CD4-positive, alpha-beta T cell treated with Interleukin-6 for 4 hours (primary cell): ENCODE data around the gene EFNA5.

Experiments
- DNase-seq: peaks from one replicate; pipeline ENCODE4 v3.0.0-alpha.2; 2020; ENCODE audit warnings: mixed read lengths

Gene EFNA5

DNA sequence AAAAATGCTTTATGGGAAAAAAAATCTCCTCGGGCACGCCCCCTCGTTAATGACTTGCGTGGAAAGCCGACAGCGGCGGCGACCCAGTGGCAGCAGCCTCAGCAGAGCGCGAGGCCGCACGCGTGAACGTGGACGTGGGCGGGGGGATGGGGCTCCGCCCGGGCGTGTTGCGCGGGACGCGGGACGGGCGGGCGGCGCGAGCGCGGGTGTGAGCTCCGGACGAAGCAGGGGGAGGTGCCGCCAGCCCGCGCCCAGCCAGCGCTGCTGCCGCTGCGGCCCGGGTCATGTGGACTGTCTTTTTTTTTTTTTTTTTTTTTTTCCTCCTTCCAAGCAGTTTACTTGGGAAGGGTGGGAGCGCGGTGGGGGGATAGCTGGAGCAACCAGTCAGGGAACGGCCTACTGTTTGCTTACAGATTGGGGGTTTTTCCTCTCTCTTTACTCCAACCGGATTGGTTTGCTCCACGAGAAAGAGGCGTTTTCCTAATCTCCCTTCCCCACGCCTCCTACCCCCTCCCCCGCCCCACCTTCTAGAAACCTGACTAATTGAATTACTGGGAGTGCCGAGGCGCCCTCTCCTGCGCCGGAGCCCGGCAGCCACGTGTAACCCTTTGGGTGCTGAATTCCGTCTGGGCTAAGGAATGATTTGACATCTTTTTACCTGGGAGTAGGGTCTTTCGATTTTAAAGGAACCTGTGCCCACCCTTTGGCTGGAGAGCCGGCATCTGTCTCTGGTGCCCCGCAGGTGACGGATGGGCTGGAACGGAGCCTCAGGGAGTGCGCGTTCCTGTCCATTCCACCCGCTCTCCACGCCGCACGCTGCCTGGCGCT is 1.7 kb upstream of the EFNA5 start:
- DNase-seq = no peak

- DNase-seq = no peak
Measured at GRCh38 chr5:107671742-107672210, 1.0 kb upstream of the EFNA5 start.

GRCh38 chr5:107670087-107670931 is 428 bp downstream of the EFNA5 start:
- DNase-seq = no peak

DNA sequence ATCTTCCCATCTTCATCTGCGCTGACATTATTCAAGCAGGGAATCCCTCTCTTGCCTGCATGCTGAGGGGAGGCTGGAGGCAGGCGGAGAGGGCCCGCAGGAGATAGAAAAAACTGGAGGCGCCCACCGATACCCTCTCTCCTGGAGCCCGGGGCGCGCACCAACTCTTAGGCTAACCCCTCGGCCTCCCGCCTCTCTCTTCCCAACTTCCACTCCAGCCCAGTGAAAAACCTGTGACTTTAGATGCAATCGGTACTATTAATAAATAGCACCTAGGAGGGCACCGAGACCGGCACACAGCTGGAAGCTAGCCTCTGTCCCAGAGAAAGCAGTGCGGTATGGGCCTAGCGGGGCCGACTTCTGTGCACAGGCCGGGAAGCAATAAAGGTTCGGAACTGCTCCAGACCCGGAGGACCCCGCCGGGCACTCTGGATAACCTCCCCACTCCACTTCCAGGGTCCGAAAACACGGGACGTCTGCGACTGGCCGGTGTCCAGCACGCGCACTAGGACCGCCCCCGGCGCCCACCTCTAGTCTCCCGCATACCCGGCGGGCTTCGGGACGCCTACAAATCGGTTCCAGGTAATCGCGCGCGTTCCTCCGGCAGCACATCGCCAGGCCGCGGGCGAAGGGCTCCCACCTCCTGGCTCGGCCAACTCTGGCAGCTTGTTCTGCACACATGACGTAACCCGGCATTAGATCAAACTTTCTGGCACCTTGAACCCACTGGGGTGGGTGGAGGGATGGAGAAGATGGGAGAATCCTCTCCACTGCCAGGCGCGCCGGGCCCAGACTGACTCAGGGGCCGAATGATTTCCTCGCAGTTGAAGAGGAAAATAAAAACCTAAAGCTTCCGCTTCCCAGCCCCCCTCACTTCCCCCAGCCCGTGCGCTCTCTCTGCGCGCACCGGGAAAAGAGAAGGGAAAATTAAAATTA is 1.4 kb downstream of the EFNA5 start:
- DNase-seq = no peak

DNA sequence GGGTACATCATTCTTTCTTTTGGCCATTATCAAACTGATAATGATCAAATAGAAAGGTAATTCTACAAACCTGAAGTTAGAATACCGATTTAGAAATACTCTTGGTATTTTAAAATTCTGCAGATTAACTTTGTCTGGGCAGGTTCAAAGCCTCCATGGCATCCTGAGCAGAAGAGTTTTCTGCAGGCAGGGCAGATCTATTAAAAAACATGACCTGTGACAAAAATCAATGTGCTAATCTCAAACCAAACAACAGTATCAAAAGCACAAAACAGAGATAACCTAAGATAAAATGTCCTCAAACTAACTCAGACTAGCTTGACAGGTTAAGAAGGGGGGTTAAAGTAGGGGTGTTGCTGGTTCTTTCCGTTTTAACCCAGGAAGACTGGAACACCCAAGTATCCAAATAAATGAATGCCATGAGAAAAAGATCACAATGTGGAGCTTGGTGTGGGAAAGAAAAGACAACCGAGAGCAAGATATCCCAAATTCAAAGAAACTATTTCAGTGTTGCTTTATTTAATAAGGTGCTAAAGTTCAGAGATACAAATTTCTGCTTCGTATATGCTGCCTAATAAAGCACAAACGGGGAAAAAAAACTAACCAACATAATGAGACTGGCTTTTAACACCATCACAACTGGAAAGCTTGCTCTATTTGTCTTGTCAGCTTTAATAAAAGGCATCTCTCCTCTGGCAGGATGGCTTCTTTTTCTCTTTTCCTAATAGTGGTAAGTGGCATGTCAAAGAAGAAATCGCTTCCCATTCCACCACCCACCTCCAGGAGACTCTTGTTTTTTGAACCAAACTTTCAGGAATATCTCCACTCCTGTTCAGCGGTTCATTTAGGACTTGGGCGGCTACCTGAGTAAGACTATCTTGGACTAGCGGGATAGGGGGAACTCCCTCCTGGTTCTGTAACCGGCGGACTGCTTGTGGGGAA is 2.3 kb downstream of the EFNA5 start:
- no peak for DNase-seq

DNA sequence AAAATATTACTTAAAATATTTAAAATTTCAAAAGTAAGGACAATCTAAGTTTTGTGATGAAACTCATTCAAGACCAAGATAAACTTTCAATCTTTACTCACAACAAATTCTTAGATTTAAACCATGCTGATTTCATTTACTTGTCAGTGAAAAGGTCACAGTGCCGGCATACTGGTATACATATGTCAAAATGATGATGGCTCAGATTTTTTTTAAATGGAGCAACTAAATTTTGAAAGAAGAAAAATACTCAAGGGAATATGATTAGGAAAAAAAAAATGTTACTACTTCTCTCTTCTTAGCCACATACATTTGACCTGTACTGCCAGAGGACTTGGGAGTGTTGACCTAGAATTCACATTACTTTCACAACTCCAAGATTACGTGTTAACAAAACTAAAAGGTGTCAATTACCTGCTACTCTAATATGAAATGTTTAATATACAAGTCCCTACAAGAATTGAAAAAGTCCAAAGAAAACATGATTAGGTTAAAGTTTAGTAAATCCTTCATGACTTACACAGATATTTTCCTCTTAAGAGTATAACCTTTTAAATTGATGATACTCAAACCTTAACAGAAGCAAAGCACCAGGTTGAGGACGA is 4.6 kb downstream of the EFNA5 start:
- no peak for DNase-seq

DNA sequence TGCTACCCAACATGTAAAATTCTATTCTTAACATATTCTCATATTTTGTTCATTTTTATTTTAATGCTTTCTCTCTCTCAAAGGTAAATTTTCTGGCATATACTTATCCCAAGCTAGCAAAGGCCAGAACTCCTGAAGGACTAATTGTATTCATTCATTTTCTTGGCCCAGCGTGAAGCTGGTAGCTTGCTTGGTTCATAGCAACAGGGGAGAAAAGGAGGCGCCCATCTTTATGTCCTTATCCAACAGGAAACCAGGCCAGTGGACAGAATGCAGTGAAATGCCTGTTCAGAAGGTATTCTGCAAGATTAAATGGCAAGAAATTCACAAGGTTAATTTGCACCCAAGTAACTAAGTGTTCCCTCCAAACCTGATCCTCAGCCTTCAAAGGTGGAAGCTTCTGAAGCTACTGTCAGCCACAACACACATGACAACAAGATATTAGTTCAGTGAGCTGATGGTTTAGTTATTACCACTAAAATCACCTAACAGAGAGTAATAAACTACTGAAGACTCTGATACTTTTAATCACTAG is 5.6 kb downstream of the EFNA5 start:
- no peak for DNase-seq

DNA sequence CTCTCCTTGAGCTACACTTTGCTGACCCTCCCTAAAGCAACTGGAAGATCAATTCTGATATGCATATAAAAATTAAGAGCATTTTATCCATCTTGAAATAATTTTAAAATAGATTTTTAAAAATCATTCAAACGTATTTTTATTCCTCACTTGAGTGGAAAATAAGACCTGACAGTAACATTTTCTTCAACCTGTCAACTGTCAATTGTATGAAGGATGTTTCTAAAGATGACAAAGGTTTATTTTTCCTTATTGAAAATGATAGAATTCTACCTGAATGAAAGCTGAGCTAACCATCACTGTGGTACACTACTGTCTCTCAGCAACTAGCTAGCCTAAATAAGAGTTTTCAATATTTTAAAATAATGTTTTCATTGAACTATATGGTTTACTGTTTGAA is 7.0 kb downstream of the EFNA5 start:
- DNase-seq = no peak

DNA sequence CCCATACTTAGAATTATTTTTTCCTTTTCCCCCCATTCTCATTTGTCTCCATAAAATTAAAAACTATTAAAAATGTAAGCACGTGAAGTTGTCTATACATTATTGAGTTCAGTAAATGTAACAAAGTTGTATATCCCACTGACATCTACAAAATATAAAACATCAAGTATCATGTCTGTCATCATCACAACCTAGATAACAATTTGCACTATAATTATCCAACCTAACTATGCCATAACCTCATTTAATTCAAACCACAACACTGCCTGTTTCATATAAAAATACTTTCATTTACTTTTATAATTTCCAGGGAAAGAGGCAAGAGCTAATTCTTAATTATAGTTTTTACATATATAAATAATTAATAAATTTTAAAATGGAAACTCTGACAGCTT is 9.1 kb downstream of the EFNA5 start:
- DNase-seq = no peak

DNA sequence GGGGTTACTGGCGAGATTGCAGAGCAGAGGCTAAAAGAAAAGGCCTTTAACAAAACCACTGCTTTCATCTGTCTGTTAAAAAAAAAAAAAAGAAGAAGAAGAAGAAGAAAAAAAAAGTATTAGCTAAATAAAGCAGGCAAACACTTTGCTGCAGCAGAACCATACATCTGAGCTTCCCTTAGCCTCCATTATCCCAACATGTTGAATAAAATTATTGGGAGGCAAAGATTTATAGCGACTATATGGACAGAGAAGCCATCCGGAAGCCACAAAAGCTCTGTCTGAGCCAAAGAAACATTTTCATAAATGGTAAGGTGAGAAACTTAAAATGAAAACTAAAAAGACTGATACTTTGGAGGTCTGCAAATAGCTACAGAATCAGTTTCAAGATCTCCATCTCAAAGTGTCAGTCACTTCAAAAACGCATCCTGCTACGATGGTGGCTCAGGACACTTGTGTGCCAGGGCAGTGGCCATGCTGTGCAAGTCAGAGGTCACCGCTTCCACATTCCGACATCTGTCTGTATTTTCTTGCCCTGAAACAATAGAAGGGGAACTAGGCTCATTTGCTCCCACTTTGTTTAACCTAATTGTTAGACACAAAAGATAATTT is 9.6 kb downstream of the EFNA5 start:
- no peak for DNase-seq

- no peak for DNase-seq
Measured at GRCh38 chr5:107658528-107658927, 12.2 kb downstream of the EFNA5 start.

DNA sequence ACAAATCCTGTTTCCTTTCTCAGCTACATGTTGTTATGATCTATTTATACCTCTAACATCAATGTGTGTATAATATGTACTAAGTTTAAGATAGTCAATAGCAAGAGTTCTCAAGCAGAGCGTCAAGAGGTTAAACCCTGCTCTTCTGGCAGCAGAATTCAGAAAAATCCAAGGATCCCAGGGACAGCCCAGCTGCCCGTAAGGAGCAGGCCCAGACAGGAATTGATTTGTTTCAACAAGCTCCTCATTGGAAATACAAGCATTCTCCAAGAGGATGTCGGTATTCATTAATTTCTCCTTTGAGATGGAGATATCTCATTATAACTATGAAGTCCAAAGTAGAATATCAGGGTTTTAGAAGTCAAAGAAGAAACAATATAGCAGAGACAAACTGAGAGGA is 14.9 kb downstream of the EFNA5 start:
- DNase-seq = no peak

DNA sequence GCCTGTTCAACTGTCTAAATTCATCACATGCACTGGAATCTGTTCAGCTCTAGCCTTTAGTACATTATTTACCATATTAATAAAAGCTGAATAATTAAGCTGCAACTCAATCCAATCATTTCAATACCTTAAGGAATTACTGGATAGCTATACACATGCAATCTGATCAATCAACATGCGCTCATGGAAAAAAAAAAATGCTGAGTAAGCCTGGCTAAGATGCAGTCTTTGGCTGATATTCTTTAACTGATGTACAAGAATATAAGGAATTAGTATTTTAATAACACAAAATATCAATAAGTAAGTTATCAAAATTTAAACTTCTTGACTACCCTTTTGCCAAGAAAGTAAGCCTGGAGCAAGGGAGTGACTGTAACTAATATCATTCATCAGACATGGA is 15.9 kb downstream of the EFNA5 start:
- DNase-seq = no peak

DNA sequence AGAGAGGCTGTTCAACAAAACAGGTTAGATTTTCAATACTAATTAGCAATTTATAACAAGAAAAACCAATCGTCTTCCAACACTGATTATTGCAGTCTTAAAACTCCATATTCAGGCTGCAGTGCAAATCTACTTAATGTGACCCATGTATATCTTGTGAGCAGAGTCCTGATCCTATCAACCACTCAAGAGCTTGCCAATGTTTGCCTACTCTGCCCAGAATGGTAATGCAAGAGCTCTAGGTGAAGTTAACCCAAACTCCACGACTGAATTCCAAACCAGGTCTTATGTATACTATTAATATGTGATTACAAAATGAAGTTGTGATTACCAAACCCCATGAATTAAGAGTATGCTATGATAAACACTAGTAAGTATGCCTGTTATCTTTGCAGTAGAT is 17.1 kb downstream of the EFNA5 start:
- DNase-seq = no peak

DNA sequence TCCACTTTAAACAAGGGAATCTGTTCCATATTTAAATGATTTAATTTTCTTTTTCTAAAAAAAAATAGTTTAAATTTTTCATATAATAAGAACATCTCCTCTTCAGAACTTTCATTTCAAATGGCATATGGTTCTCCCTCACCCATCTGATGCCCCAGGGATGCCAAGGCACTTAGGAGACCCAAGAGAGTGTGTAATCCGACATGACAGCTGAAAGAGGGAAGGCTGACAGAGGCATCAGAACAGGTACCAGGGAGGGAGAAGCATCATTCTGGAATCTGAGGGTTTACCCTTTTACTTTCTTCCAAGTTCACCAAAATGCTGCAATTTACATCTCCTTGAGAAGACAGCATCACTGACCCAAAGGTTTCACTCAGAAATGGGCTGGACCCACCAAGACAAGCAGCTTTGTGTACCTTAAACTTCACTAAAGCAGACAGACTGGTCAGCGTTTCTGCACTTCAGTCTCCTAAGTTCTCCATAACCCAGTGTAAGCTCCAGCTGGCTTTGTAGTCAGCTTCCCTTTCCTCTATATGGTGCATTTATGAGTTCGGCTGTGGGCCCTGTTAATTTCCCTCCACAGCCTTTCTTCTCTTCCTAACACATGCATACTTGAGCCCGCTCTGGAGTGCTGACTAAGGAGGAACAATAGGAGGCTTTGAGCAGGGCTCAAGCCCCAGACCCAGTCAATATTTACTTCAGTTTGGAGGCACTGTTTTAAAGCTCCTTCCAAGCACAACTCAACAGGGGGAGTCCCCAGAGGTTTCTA is 17.7 kb downstream of the EFNA5 start:
- DNase-seq = no peak

- DNase-seq = no peak
Measured at GRCh38 chr5:107652408-107652807, 18.3 kb downstream of the EFNA5 start.

GRCh38 chr5:107651325-107651724 is 19.4 kb downstream of the EFNA5 start:
- DNase-seq = no peak

GRCh38 chr5:107646418-107646817 is 24.3 kb downstream of the EFNA5 start:
- no peak for DNase-seq

DNA sequence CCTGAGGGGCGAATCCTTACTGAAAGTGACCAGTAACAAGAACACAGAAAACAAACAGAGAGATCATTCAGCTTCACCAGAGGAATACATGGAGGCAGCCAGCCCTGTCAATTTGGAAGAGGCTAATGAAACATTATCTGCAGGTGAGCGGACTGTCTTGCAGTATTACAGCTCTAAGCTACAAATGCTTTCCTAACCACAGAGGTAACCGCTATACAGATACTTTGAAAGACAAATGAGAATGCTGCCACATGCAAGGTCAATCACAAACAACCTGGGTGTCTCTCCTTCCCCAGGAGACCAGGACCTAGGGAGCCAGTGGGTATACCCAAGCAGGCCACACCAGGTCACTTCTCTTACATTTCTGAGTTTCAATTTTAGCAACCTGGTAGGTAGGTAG is 30.2 kb downstream of the EFNA5 start:
- no peak for DNase-seq

DNA sequence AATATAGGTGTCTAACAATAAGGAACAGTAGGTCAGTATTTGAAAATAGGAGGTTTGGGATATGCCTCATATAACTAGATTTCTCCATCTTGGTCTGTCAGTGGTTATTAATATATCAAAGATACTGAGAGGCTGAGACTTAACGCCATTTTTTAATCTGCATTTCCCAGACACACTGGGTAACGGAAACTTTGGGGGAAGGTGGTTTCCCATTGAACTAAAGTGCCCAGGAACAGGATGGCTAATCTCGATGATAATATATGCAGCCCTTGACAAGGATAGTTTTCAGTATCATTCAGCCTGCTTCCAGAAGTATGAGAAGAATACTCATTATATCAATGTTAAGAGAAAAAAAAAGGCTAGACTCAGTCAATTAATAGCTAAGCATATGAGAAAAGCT is 30.7 kb downstream of the EFNA5 start:
- DNase-seq = no peak
